ENCODE results near the gene KLHL18. TPM values are rescaled to one million over a fixed set of nuclear protein-coding genes. Genes with fewer than 3 reads are reported as not detected.

KLHL18 gene
- polyA plus RNA-seq, 3 donors, result 43.4 to 63.3 (median 45.3) TPM

- no peak for TF ChIP-seq CTCF (IDR thresholded peaks at IDR 0.05)
- no peak overlapping the region for H3K4me3 ChIP-seq (replicated peaks in 1 of 3; ENCODE audit: low read depth in 2 of 3, low read length in 3 of 3)
- no peak overlapping the region for H2AFZ ChIP-seq (ENCODE audit: insufficient read depth, low read depth, low read length, poor library complexity, severe bottlenecking)
- peaks cover 4 to 12% of the 10 kb centered on the region in 2 donors for H3K36me3 Mint-ChIP-seq
- H3K27me3 ChIP-seq (ENCODE audit: control insufficient read depth in 2 of 2, insufficient read depth in 2 of 2, low read length in 2 of 2), result no peaks in the 10 kb centered on the region
- intact Hi-C loops (cut with micrococcal nuclease), result loop anchor here in 1 of 2 donors (10.0 kb wide), 1 partner anchor 47 kb away; no protein-coding TSS in a partner anchor
- peaks cover 24% of the 10 kb centered on the region for H3K4me1 Mint-ChIP-seq
- no peaks in the 10 kb centered on the region for H4K20me1 ChIP-seq (ENCODE audit: insufficient read depth, low read length)
- no peak overlapping the region for H3K27ac Mint-ChIP-seq
- H3K36me3 ChIP-seq (replicated peaks in 1 of 2; ENCODE audit: control insufficient read depth in 1 of 2, insufficient read depth in 2 of 2, low read length in 2 of 2), result no peaks in the 10 kb centered on the region
- no peak overlapping the region for H3K9ac ChIP-seq (ENCODE audit: insufficient read depth, low read length, poor library complexity, severe bottlenecking)
- no peaks in the 10 kb centered on the region for H3K9me3 ChIP-seq (replicated peaks in 1 of 2; ENCODE audit: control insufficient read depth in 1 of 2, insufficient read depth in 1 of 2, low read length in 2 of 2)
- no peak for DNase-seq
- peaks cover 7 to 20% of the 10 kb centered on the region in 2 donors for H3K4me1 ChIP-seq (ENCODE audit: control insufficient read depth in 1 of 2, insufficient read depth in 2 of 2, low read length in 2 of 2)
- H3K4me2 ChIP-seq (replicated peaks; ENCODE audit: extremely low read depth, low read length, poor library complexity, severe bottlenecking), result no peak overlapping the region
- H3K27ac ChIP-seq (ENCODE audit: low read depth in 1 of 2, low read length in 2 of 2), result no peak overlapping the region
- peaks cover 0 to 4% (median 2%) of the 10 kb centered on the region in 3 donors for H3K27me3 Mint-ChIP-seq (ENCODE audit: low read depth in 3 of 3)
- no peak overlapping the region for H3K4me3 Mint-ChIP-seq
- no peaks in the 10 kb centered on the region for H3K9me3 Mint-ChIP-seq
- H3K79me2 ChIP-seq (ENCODE audit: insufficient read depth, low read length), result no peaks in the 10 kb centered on the region
Measured at GRCh38 chr3:47267490-47267824, 15.3 kb upstream of the KLHL18 start.

GRCh38 chr3:47270526-47270925, 12.2 kb upstream of the KLHL18 start:
- peaks cover 0 to 7% of the 10 kb centered on the region in 2 donors for H3K36me3 ChIP-seq (replicated peaks in 1 of 2; ENCODE audit: control insufficient read depth in 1 of 2, insufficient read depth in 2 of 2, low read length in 2 of 2)
- Mint-ChIP-seq H3K4me3 (no peak overlapping the region), H3K36me3 (peaks cover 6 to 19% of the 10 kb centered on the region in 2 donors), H3K9me3 (no peaks in the 10 kb centered on the region), H3K27me3 (ENCODE audit: low read depth in 3 of 3) (peaks cover 0 to 2% (median 0%) of the 10 kb centered on the region in 3 donors), H3K27ac (peak overlapping the region in 4 of 7 donors; percentile 26 to 72 (median 50)), H3K4me1 (peaks cover 24% of the 10 kb centered on the region)
- WGBS (ENCODE audit: insufficient coverage), result no CpG with 5 or more reads among the region's 4 CpGs
- H3K27ac ChIP-seq (ENCODE audit: low read depth in 1 of 2, low read length in 2 of 2), result no peak overlapping the region
- intact Hi-C loops (cut with micrococcal nuclease), result no loop called here
- no peak for TF ChIP-seq CTCF (IDR thresholded peaks at IDR 0.05)
- H3K4me1 ChIP-seq (ENCODE audit: control insufficient read depth in 1 of 2, insufficient read depth in 2 of 2, low read length in 2 of 2), result peaks cover 7 to 20% of the 10 kb centered on the region in 2 donors
- H3K9ac ChIP-seq (ENCODE audit: insufficient read depth, low read length, poor library complexity, severe bottlenecking), result no peak overlapping the region
- no peaks in the 10 kb centered on the region for H3K27me3 ChIP-seq (ENCODE audit: control insufficient read depth in 2 of 2, insufficient read depth in 2 of 2, low read length in 2 of 2)
- no peak overlapping the region for H3K4me3 ChIP-seq (replicated peaks in 1 of 3; ENCODE audit: low read depth in 2 of 3, low read length in 3 of 3)
- H3K4me2 ChIP-seq (replicated peaks; ENCODE audit: extremely low read depth, low read length, poor library complexity, severe bottlenecking), result no peak overlapping the region
- no peaks in the 10 kb centered on the region for H3K79me2 ChIP-seq (ENCODE audit: insufficient read depth, low read length)
- H3K9me3 ChIP-seq (replicated peaks in 1 of 2; ENCODE audit: control insufficient read depth in 1 of 2, insufficient read depth in 1 of 2, low read length in 2 of 2), result no peaks in the 10 kb centered on the region
- H2AFZ ChIP-seq (ENCODE audit: insufficient read depth, low read depth, low read length, poor library complexity, severe bottlenecking), result no peak overlapping the region
- DNase-seq, result peak in 1 of 3 donors; percentile 3
- no peaks in the 10 kb centered on the region for H4K20me1 ChIP-seq (ENCODE audit: insufficient read depth, low read length)
